ENCODE data around the gene LZTR1. TPM values are rescaled to one million over a fixed set of nuclear protein-coding genes. Genes with fewer than 3 reads are reported as not detected.
"Not testable (repeated sequence)": the region's sequence is repeated elsewhere in the genome, so short reads cannot be mapped to it uniquely, and the experiment has no call there.

Gene LZTR1
- total and polyA plus RNA-seq, 3 donors from 2014 or later: 32.4 to 61.6 (median 61.5) TPM

DNA sequence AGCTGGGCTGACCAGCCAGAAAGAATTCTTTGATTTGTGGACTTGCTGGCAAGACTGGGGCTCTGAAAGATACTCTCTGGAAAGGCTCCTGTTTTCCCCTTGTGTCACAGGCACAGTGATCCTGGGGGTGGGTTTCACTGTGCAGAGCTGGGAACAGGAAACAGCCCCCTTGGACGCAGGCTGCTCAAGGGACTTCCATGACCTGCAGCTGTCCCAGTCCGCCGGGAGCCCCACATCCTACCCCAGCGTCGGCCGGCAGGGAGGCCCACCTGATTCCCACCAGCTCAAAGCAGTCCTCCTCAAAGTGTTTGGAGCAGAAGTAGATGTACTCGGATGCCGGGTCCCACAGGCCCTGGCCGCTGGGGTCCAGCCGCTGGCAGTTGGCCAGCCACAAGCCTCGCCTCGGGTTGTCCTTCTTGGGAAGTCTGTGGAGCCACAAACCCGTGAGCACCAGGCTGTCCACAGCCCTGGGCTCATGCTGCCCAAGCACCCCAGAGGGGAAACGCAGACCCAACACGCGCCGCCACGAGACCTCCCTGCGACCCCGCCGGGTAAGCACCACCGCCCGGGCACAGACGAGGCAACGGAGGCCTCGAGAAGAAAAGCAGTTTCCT lies 19.0 kb downstream of the LZTR1 start:
- peak overlapping the region; percentile 94 for H3K27ac ChIP-seq
- no peaks in the 10 kb centered on the region for H3K36me3 ChIP-seq (ENCODE audit: low read depth, missing control alignments)
- no peaks in the 10 kb centered on the region for H3K9me3 ChIP-seq
- TF ChIP-seq, protein P1, sequence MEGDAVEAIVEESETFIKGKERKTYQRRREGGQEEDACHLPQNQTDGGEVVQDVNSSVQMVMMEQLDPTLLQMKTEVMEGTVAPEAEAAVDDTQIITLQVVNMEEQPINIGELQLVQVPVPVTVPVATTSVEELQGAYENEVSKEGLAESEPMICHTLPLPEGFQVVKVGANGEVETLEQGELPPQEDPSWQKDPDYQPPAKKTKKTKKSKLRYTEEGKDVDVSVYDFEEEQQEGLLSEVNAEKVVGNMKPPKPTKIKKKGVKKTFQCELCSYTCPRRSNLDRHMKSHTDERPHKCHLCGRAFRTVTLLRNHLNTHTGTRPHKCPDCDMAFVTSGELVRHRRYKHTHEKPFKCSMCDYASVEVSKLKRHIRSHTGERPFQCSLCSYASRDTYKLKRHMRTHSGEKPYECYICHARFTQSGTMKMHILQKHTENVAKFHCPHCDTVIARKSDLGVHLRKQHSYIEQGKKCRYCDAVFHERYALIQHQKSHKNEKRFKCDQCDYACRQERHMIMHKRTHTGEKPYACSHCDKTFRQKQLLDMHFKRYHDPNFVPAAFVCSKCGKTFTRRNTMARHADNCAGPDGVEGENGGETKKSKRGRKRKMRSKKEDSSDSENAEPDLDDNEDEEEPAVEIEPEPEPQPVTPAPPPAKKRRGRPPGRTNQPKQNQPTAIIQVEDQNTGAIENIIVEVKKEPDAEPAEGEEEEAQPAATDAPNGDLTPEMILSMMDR (IDR thresholded peaks at IDR 0.05): no peak
- H3K4me3 ChIP-seq: peak overlapping the region; percentile 69 to 85
- DNase-seq: no peak
- H3K27me3 ChIP-seq: no peaks in the 10 kb centered on the region
- WGBS, 2 donors: 0% methylated on average over 26 of the region's 26 CpGs; no CpG with 5 or more reads in 1 of the 2 donors
- intact Hi-C loops (cut with DNase I; ENCODE audit: low total_unique reads): no loop called here
- H3K4me1 ChIP-seq: peaks cover 21% of the 10 kb centered on the region

DNA sequence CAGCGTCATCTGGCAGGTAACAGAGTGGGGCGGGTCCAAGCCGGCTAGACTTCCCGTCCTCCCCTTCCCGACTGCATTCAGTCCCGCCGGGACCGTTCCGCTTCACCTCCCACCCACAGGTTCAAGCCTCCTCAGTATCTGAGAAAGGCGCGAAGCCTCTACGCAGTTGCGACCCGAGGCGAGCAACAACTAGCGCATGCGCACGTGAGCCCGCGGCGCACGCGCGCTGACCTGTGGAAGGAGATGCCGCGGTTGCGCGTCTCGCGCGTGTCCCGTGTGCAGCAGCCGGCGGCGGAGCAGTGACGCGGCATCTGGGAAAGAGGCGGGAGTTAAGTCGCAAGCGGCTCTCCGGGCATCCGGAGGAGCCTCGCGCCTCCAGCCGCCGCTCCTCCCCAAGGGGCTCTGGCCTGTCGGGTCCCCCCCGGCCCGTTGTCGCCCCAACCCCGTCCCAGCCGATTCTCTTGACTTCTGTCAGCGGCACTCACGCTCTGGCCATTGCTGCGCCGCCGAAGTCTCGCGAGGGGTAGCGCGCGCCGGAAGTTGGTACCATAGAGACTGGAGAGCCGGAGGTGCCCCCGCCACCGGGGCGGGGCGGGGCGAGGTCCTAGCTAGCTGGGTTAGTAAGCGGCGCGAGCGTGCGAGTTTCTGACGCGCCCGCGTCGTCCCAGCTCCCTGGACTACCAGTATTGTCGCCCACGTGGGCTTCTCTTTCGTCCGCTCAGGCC lies 19.7 kb downstream of the LZTR1 start, which contains the start of gene THAP7:
Gene THAP7, minus strand, starts transcription at position 518 of the 725 bp plus-strand sequence. Its CDS starts 207 bp downstream, at position 311.
- Histone ChIP-seq H3K9me3 (no peaks in the 10 kb centered on the region), H3K27me3 (no peaks in the 10 kb centered on the region), H3K4me3 (peak within 1 kb of the TSS; percentile 69 to 85), H3K27ac (peak within 1 kb of the TSS; percentile 94), H3K36me3 (ENCODE audit: low read depth, missing control alignments) (no peaks in the 10 kb centered on the region), H3K4me1 (peaks cover 21% of the 10 kb centered on the region)
- peak; percentile 98 for DNase-seq
- WGBS, 2 donors: 0% methylated on average over 10 to 48 of the region's 83 CpGs
- TF ChIP-seq, protein P1 (IDR thresholded peaks at IDR 0.05): no peak
- peak; percentile 40 for TF ChIP-seq POLR2A (IDR thresholded peaks at IDR 0.05)
- intact Hi-C loops (cut with DNase I; ENCODE audit: low total_unique reads): no loop called here

DNA sequence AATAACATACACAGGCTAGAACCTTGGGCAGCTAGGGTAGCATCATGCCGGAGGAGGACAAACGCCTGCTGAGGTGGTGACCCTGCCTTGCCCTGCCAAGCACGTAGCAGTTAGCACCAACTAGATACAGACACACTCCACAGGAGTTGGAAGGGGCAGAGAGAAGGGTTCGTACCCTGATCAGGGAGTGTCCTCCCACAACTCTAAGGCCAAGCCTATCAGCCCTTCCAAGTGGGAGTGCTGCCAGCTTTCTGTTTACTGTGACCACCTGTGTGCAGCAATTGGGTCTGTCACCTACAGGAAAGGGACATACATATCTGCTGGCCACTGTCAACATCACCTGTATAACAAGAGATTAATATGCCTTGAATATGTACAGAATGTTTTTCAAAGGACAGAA lies 21.7 kb downstream of the LZTR1 start:
- H3K4me3 ChIP-seq: no peak overlapping the region
- H3K27ac ChIP-seq: no peak overlapping the region
- TF ChIP-seq, protein P1 (IDR thresholded peaks at IDR 0.05): no peak
- TF ChIP-seq POLR2A (IDR thresholded peaks at IDR 0.05): no peak
- H3K27me3 ChIP-seq: no peaks in the 10 kb centered on the region
- intact Hi-C loops (cut with DNase I; ENCODE audit: low total_unique reads): no loop called here
- H3K9me3 ChIP-seq: no peaks in the 10 kb centered on the region
- no peak for DNase-seq
- H3K4me1 ChIP-seq: peaks cover 21% of the 10 kb centered on the region
- 25 to 54% methylated on average over 4 of the region's 4 CpGs for WGBS, 2 donors
- no peaks in the 10 kb centered on the region for H3K36me3 ChIP-seq (ENCODE audit: low read depth, missing control alignments)

DNA sequence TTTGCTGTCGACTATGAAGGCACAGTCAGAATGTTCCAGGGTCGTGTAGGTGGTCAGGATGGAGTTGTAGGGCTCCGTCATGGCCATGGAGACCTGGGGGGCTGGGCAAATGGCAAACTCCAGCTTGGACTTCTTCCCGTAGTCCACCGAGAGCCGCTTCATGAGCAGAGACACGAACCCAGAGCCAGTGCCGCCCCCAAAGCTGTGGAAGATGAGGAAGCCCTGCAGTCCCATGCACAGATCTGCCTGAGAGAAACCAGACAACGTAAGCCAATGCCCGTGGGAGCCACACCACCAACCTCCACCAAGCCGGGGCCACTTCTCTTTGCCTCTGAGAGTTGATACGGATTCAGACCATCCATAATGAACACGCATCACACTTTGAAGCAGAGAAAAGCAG lies 27.1 kb downstream of the LZTR1 start:
- H3K36me3 ChIP-seq (ENCODE audit: low read depth, missing control alignments); H3K9me3 ChIP-seq; H3K27me3 ChIP-seq; intact Hi-C loops (cut with DNase I; ENCODE audit: low total_unique reads); H3K27ac ChIP-seq; H3K4me1 ChIP-seq; H3K4me3 ChIP-seq; DNase-seq: not testable (repeated sequence)
- WGBS, 2 donors: 88% methylated on average over 9 to 13 of the region's 13 CpGs

DNA sequence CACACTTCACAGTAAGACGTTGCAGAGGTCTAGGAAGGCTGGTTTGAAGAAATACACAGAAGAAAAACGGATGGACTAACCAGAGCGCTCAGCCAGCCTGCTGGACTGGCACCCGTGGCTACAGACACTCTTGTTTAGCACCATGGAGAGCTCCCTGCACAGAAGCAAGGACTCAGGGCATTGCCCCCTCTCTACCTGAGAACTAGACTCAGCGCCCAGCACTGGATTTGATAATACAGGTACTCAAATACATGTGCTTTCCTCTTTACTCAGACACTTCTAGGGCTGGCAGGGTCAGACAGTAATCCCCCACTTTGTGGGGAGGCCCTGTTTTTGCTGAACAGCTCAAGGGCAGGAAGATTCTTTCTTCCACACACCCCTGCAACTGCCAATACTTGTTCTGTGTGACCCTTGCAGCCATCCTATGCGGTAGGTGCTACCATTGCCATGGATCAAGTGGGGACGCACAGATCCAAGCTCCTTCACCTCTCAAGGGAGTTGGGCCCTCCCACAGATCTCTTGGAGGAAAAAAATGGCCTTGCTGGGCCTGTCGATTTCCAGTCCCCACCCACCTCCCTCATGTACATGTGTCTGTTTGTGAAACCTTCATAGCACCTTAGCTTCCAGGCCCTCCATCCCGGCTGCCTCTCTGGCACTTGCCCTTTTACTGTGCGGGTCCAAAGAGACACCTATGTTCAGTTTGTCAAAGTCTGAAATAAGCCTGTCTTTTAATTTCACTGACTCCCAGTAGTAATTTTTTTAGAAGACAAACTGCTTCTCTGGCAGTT lies 27.7 kb downstream of the LZTR1 start:
- intact Hi-C loops (cut with DNase I; ENCODE audit: low total_unique reads): no loop called here
- Histone ChIP-seq H3K4me1 (peaks cover 10% of the 10 kb centered on the region), H3K9me3 (no peaks in the 10 kb centered on the region), H3K27ac (no peak overlapping the region), H3K4me3 (no peak overlapping the region), H3K36me3 (ENCODE audit: low read depth, missing control alignments) (no peaks in the 10 kb centered on the region), H3K27me3 (no peaks in the 10 kb centered on the region)
- WGBS, 2 donors: 62 to 70% methylated on average over 10 of the region's 10 CpGs
- TF ChIP-seq, protein P1 (IDR thresholded peaks at IDR 0.05): no peak
- TF ChIP-seq POLR2A (IDR thresholded peaks at IDR 0.05): no peak
- peak; percentile 66 for DNase-seq

Data from testis (tissue), 3 donors.